Heart right ventricle (tissue), 16 donors: Measurements from ENCODE around the gene ZNF205. TPM values are rescaled to one million over a fixed set of nuclear protein-coding genes. Genes with fewer than 3 reads are reported as not detected.

Experiments
- ATAC-seq, 8 donors: fragments of 200-7000 bp; cut with Tn5 transposase; one replicate each; pipeline ENCODE4 v1.9.1; 2020; ENCODE audit warnings: mild to moderate bottlenecking in 8 of 8, moderate library complexity in 8 of 8, moderate number of reproducible peaks in 1 of 8
- DNase-seq, 2 donors: peaks; one replicate each; pipeline ENCODE4 v3.0.0-alpha.2; 2020
- H3K27ac ChIP-seq, 10 donors: fragments of 200-600 bp; sonication (generic) in 2 of 10; one replicate each; pipeline versions ENCODE4 v1.5.0 to v1.8.0; 2020 to 2022; ENCODE audit warnings: mild to moderate bottlenecking in 3 of 10
- H3K27me3 ChIP-seq, 7 donors: fragments of 200-600 bp; one replicate each; pipeline ENCODE4 v1.8.0; 2021 to 2022; ENCODE audit warnings: mild to moderate bottlenecking in 2 of 7
- H3K36me3 ChIP-seq, 9 donors: fragments of 200-600 bp; sonication (generic) in 1 of 9; one replicate each; pipeline versions ENCODE4 v1.5.0 to v1.8.0; 2020 to 2022; ENCODE audit warnings: mild to moderate bottlenecking in 2 of 9
- H3K4me1 ChIP-seq, 9 donors: fragments of 200-600 bp; sonication (generic) in 1 of 9; one replicate each; pipeline versions ENCODE4 v1.5.0 to v1.8.0; 2020 to 2022; ENCODE audit warnings: mild to moderate bottlenecking in 4 of 9
- H3K4me3 ChIP-seq, 10 donors: fragments of 200-600 bp; sonication (generic) in 2 of 10; one replicate each; pipeline versions ENCODE4 v1.5.0 to v1.8.0; 2020 to 2022; ENCODE audit warnings: mild to moderate bottlenecking in 7 of 10, moderate library complexity in 2 of 10
- H3K9me3 ChIP-seq, 11 donors: fragments of 200-600 bp in 10 of 11; sonication (generic) in 2 of 11; one replicate each; pipeline versions ENCODE4 v1.5.0 to v1.8.0; 2013 to 2022; ENCODE audit warnings: mild to moderate bottlenecking in 2 of 11, control low read depth in 1 of 11, moderate library complexity in 1 of 11
- CTCF ChIP-seq, 9 donors: fragments of 200-600 bp; sonication (generic) in 2 of 9; IDR thresholded peaks; one replicate each; pipeline versions ENCODE4 v1.5.0 to v1.8.0; 2021 to 2022; ENCODE audit warnings: antibody characterized with exemption in 9 of 9, mild to moderate bottlenecking in 5 of 9, moderate library complexity in 1 of 9
- WGBS, 2 donors: extraction: QIAGEN DNeasy Blood & Tissue Kit; methylation state at CpG; one replicate each; pipeline ENCODE4 v1.1.7; 2013; ENCODE audit warnings: inconsistent platforms in 1 of 2; 5-methylcytosine and 5-hydroxymethylcytosine counted together
- intact Hi-C, 10 donors: fragments of 100-400 bp; cut with DNase I; formaldehyde crosslinking; loops; one replicate each; pipeline versions ENCODE4 v1.11.1 to v1.14.2; 2022
- polyA plus RNA-seq, 2 donors: library from polyadenylated mRNA; stranded (reverse); fragments of 200-250 nt; gene quantifications; one replicate each; pipeline ENCODE4 v1.2.3, GENCODE V29; 2013
- total RNA-seq, 10 donors: library from RNA; stranded (reverse); fragmentation: NEBNext Ultra II Directional in 3 of 10; extraction: Animal tissue kit (Norgen Biotek cat#: 25700) in 3 of 10; gene quantifications; one replicate each; pipeline versions ENCODE4 v1.2.1 to v1.2.4, GENCODE V29; 2021 to 2023
- donor health status: Arrhythmogenic right ventricular cardiomyopathy.
- donor health status: ischemic (EF 13 %, LVEDD 7.1; RV severe dilation, severe dysfunction).
- donor health status: healthy with polysubstance abuse.
- donor health status: DM: no; HTN: yes; CAD: no.
- donor health status: DM: no; HTN: no; CAD: no.
- donor health status: ischemic (EF 25% LVEDD 6.9; RV normal size, moderate dysfunction).
- donor health status: ischemic (EF 25% LVEDD 5.7; RV mildly dilated, moderate dysfunction).
- donor health status: healthy.
- donor health status: DM: yes; HTN: yes; CAD: no.
- donor health status: Ischemic cardiomyopathy.
- donor health status: ischemic (EF 35%, LVEDD 5.7; RV mildly dilated, moderate dysfunction).
- donor health status: nonischemic (EF 11% LVEDD 7.7; RV severe dilation, severe dysfunction).
- donor health status: DM: yes; HTN: yes; CAD: no.
- donor health status: PGD.
- donor health status: ischemic (EF 29% LVEDD 5.4; RV normal size, mild dysfunction).
- donor health status: nonischemic (EF 23%, LVEDD 6.1; RV moderate dilation, normal function).

The ZNF205 gene
- total and polyA plus RNA-seq, 12 donors, result 5.8 to 26.9 (median 8.0) TPM

DNA sequence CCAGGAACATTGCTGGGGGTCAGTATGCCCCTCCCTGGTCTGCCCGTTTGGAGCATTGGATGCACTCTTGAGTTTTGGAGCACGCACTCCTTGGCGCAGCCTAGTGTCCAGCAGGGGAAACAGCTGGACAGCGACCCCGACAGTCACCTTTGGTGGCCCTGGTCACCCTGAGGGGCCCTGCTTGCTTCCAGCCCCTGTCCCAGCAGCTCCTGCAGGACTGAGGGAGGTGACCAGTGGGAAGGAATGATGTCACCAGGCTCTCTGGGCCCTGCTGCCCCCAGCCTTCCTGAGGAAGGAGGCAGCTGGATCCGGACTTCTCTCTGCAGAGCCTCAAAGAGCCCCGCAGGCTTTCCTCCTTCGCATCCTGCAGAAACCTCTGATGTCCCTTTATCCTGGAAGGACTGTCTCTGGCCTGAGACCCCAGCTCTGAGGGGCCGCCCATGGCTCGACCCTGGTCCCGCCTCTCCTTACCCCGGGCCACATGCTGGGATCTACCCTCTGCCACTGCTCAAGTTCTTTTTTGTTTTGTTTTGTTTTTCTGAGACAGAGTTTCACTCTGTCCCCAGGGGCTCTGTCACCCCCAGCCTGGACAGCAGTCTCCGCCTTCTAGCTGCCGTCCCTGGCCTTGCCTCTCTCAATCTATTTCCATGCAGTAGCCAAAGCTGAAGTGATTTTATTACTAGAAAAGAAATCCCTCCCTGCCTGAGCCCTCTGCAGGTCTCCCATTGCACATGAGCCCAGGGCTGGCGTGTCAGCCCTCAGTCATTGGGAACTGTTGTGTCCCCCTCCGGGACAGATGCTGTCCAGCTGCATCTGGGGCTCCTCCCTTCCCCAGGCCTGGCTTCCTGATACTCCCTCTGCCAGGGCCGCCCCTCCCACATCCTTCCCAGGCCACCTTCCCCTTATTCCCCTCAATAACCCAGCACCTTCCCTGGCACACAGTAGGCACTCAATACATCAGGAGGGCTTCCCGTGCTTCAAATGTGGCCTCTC, 24.8 kb upstream of the ZNF205 start:
- ATAC-seq (peak; percentile 77 to 89 (median 82)), DNase-seq (peak; percentile 60 to 66)
- Histone ChIP-seq H3K4me1 (peaks cover 0 to 42% (median 38%) of the 10 kb centered on the region in 9 donors), H3K4me3 (peak overlapping the region in 9 of 10 donors; percentile 18 to 60 (median 53)), H3K36me3 (no peaks in the 10 kb centered on the region), H3K27ac (peak overlapping the region; percentile 82 to 96 (median 88)), H3K9me3 (no peaks in the 10 kb centered on the region), H3K27me3 (peaks cover 0 to 6% (median 0%) of the 10 kb centered on the region in 7 donors)
- intact Hi-C loops, result loop anchor here in 3 of 10 donors (1.0 to 2.0 kb wide), 3 partner anchors 23 to 29 kb away; partner anchors contain the start of gene IL32 (in 1 of the 3)
- TF ChIP-seq CTCF (IDR thresholded peaks at IDR 0.05), result peak in 6 of 9 donors; percentile 2 to 49 (median 40)
- WGBS, 2 donors, result 30 to 44% methylated on average over 18 of the region's 18 CpGs

DNA sequence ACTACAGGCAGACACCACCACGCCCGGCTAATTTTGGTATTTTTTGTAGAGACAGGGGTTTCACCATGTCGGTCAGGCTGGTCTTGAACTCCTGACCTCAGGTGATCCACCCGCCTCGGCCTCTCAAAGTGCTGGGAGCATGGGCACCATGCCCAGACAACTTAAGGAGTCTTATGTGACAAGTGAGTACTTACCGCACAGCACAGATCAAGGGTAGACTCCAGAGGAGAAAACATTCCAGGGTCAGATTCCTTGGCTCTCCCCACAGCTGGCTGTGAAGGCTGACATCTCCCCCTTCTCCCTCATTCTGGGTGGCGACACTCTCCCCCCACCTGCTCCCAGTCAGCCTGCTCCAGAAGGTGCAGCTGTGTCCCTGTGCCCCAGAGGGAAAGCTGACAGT, 23.9 kb upstream of the ZNF205 start:
- no peak for DNase-seq
- TF ChIP-seq CTCF (IDR thresholded peaks at IDR 0.05), result no peak
- ATAC-seq, result no peak
- Histone ChIP-seq H3K4me3 (no peak overlapping the region), H3K27ac (peak overlapping the region in 7 of 10 donors; percentile 86 to 96 (median 91)), H3K4me1 (peaks cover 0 to 42% (median 38%) of the 10 kb centered on the region in 9 donors), H3K36me3 (no peaks in the 10 kb centered on the region), H3K9me3 (no peaks in the 10 kb centered on the region), H3K27me3 (peaks cover 0 to 10% (median 4%) of the 10 kb centered on the region in 7 donors)
- WGBS, 2 donors, result 55 to 61% methylated on average over 7 of the region's 7 CpGs
- intact Hi-C loops, result no loop called here

- H3K36me3 ChIP-seq, result no peaks in the 10 kb centered on the region
- 93 to 94% methylated on average over 67 to 71 of the region's 71 CpGs for WGBS, 2 donors
- H3K27ac ChIP-seq, result peak overlapping the region in 3 of 10 donors; percentile 87 to 96 (median 93)
- DNase-seq (no peak), ATAC-seq (no peak)
- no peaks in the 10 kb centered on the region for H3K9me3 ChIP-seq
- no peak for TF ChIP-seq CTCF (IDR thresholded peaks at IDR 0.05)
- no peak overlapping the region for H3K4me3 ChIP-seq
- H3K27me3 ChIP-seq, result peaks cover 0 to 10% (median 4%) of the 10 kb centered on the region in 7 donors
- intact Hi-C loops, result no loop called here
- peaks cover 0 to 42% (median 38%) of the 10 kb centered on the region in 9 donors for H3K4me1 ChIP-seq
Measured at GRCh38 chr16:3088925-3089716, 23.3 kb upstream of the ZNF205 start.
